ENCODE data around the gene CLHC1. TPM values are rescaled to one million over a fixed set of nuclear protein-coding genes. Genes with fewer than 3 reads are reported as not detected.

The CLHC1 gene
- total RNA-seq, 2 donors from 2014 or later, result 4.6 to 9.5 TPM

GRCh38 chr2:55142518-55142917 lies 89.6 kb downstream of the CLHC1 start:
- Histone ChIP-seq H3K27ac (no peak overlapping the region), H3K4me3 (no peak overlapping the region), H3K9me3 (no peaks in the 10 kb centered on the region), H3K36me3 (no peaks in the 10 kb centered on the region), H3K4me1 (peaks cover 0 to 21% of the 10 kb centered on the region in 2 donors), H3K27me3 (no peaks in the 10 kb centered on the region)
- DNase-seq (ENCODE audit: low spot score), result no peak
- no peak for TF ChIP-seq CTCF (IDR thresholded peaks at IDR 0.05)

GRCh38 chr2:55141572-55142413 lies 90.3 kb downstream of the CLHC1 start:
- H3K27ac ChIP-seq, result no peak overlapping the region
- no peak for TF ChIP-seq CTCF (IDR thresholded peaks at IDR 0.05)
- no peak overlapping the region for H3K4me3 ChIP-seq
- H3K9me3 ChIP-seq, result no peaks in the 10 kb centered on the region
- H3K36me3 ChIP-seq, result no peaks in the 10 kb centered on the region
- no peaks in the 10 kb centered on the region for H3K27me3 ChIP-seq
- peaks cover 0 to 27% of the 10 kb centered on the region in 2 donors for H3K4me1 ChIP-seq
- no peak for DNase-seq (ENCODE audit: low spot score)

GRCh38 chr2:55140316-55141219 lies 91.5 kb downstream of the CLHC1 start:
- Histone ChIP-seq H3K4me3 (no peak overlapping the region), H3K9me3 (no peaks in the 10 kb centered on the region), H3K36me3 (no peaks in the 10 kb centered on the region), H3K27ac (no peak overlapping the region), H3K27me3 (no peaks in the 10 kb centered on the region), H3K4me1 (peaks cover 0 to 27% of the 10 kb centered on the region in 2 donors)
- no peak for DNase-seq (ENCODE audit: low spot score)
- no peak for TF ChIP-seq CTCF (IDR thresholded peaks at IDR 0.05)

- no peak for TF ChIP-seq CTCF (IDR thresholded peaks at IDR 0.05)
- H3K36me3 ChIP-seq, result no peaks in the 10 kb centered on the region
- no peak overlapping the region for H3K4me3 ChIP-seq
- H3K9me3 ChIP-seq, result no peaks in the 10 kb centered on the region
- no peaks in the 10 kb centered on the region for H3K27me3 ChIP-seq
- no peak overlapping the region for H3K27ac ChIP-seq
- H3K4me1 ChIP-seq, result peaks cover 0 to 31% of the 10 kb centered on the region in 2 donors
- DNase-seq (ENCODE audit: low spot score), result no peak
Measured at GRCh38 chr2:55139305-55139704, 92.8 kb downstream of the CLHC1 start.

GRCh38 chr2:55138882-55139229 lies 93.2 kb downstream of the CLHC1 start:
- DNase-seq (ENCODE audit: low spot score), result no peak
- Histone ChIP-seq H3K4me3 (no peak overlapping the region), H3K27ac (no peak overlapping the region), H3K4me1 (peaks cover 0 to 35% of the 10 kb centered on the region in 2 donors), H3K36me3 (no peaks in the 10 kb centered on the region), H3K9me3 (no peaks in the 10 kb centered on the region), H3K27me3 (no peaks in the 10 kb centered on the region)
- no peak for TF ChIP-seq CTCF (IDR thresholded peaks at IDR 0.05)

Data from right atrium auricular region (tissue), 2 donors.